Liver (tissue), 9 donors: ENCODE measurements around the gene KCTD19. TPM values are rescaled to one million over a fixed set of nuclear protein-coding genes. Genes with fewer than 3 reads are reported as not detected.

Experiments
- DNase-seq: peaks from one replicate; pipeline ENCODE4 v3.0.0-alpha.2; 2017; ENCODE audit warnings: low spot score
- H3K27ac ChIP-seq, 2 donors: one replicate each; pipeline ENCODE4 v1.7.0; 2013; ENCODE audit warnings: inconsistent platforms in 2 of 2, low read length in 2 of 2, control low read depth in 1 of 2, low read depth in 1 of 2, mild to moderate bottlenecking in 1 of 2
- H3K27me3 ChIP-seq, 4 donors: one replicate each; pipeline versions ENCODE4 v1.6.1 to v1.7.0; 2013; ENCODE audit warnings: low read length in 3 of 4, inconsistent platforms in 1 of 4, mild to moderate bottlenecking in 1 of 4, moderate library complexity in 1 of 4; ENCODE audit not compliant: control insufficient read depth in 4 of 4, insufficient read depth in 4 of 4
- H3K36me3 ChIP-seq, 4 donors: one replicate each; pipeline versions ENCODE4 v1.6.1 to v1.7.0; 2013; ENCODE audit warnings: low read length in 3 of 4, mild to moderate bottlenecking in 3 of 4, low read depth in 1 of 4, moderate library complexity in 1 of 4; ENCODE audit not compliant: control insufficient read depth in 4 of 4, insufficient read depth in 3 of 4
- H3K4me1 ChIP-seq, 4 donors: one replicate each; pipeline versions ENCODE4 v1.6.1 to v1.7.0; 2013; ENCODE audit warnings: low read length in 3 of 4, mild to moderate bottlenecking in 3 of 4, moderate library complexity in 1 of 4; ENCODE audit not compliant: control insufficient read depth in 4 of 4, insufficient read depth in 4 of 4
- H3K4me3 ChIP-seq, 3 donors: one replicate each; pipeline versions ENCODE4 v1.6.1 to v1.7.0; 2013; ENCODE audit warnings: low read length in 3 of 3, control low read depth in 1 of 3, low read depth in 1 of 3, mild to moderate bottlenecking in 1 of 3
- H3K9ac ChIP-seq, 2 donors: one replicate each; pipeline ENCODE4 v1.7.0; 2013; ENCODE audit warnings: low read length in 2 of 2, mild to moderate bottlenecking in 2 of 2, moderate library complexity in 2 of 2, control low read depth in 1 of 2, low read depth in 1 of 2
- H3K9me3 ChIP-seq, 4 donors: one replicate each; pipeline versions ENCODE4 v1.6.1 to v1.7.0; 2013; ENCODE audit warnings: low read length in 3 of 4; ENCODE audit not compliant: control insufficient read depth in 4 of 4
- ATF3 ChIP-seq: IDR thresholded peaks from 2 replicates; pipeline ENCODE4 v1.6.1; 2016; ENCODE audit warnings: antibody characterized with exemption
- CTCF ChIP-seq: fragments of 150-350 bp; IDR thresholded peaks from 2 replicates; pipeline ENCODE4 v1.5.1; 2017; ENCODE audit warnings: improper control_type of control experiment, low read depth, low read length; ENCODE audit not compliant: missing input control
- EGR1 ChIP-seq, 2 donors: IDR thresholded peaks; 2 replicates each; pipeline ENCODE4 v1.6.1; 2016 to 2018; ENCODE audit warnings: antibody characterized with exemption in 2 of 2, low read depth in 2 of 2
- GABPA ChIP-seq, 2 donors: IDR thresholded peaks in 1 of 2; conservative IDR thresholded peaks in 1 of 2; 2 replicates each; pipeline ENCODE4 v1.6.1; 2016; ENCODE audit warnings: antibody characterized with exemption in 2 of 2, mild to moderate bottlenecking in 1 of 2, moderate library complexity in 1 of 2
- HNF4A ChIP-seq, 2 donors: conservative IDR thresholded peaks; 2 replicates each; pipeline ENCODE4 v1.6.1; 2016; ENCODE audit warnings: antibody characterized with exemption in 2 of 2, mild to moderate bottlenecking in 2 of 2
- HNF4G ChIP-seq: IDR thresholded peaks from 2 replicates; pipeline ENCODE4 v1.6.1; 2016; ENCODE audit warnings: antibody characterized with exemption
- RAD21 ChIP-seq, 2 donors: IDR thresholded peaks; 2 replicates each; pipeline ENCODE4 v1.6.1; 2016; ENCODE audit warnings: antibody characterized with exemption in 2 of 2, mild to moderate bottlenecking in 2 of 2
- REST ChIP-seq: IDR thresholded peaks from 2 replicates; pipeline ENCODE4 v1.6.1; 2016; ENCODE audit warnings: antibody characterized with exemption, mild to moderate bottlenecking
- RXRA ChIP-seq, 2 donors: IDR thresholded peaks; 2 replicates each; pipeline ENCODE4 v1.6.1; 2017 to 2018; ENCODE audit warnings: antibody characterized with exemption in 2 of 2, mild to moderate bottlenecking in 1 of 2
- YY1 ChIP-seq: IDR thresholded peaks from 2 replicates; pipeline ENCODE4 v1.6.1; 2016; ENCODE audit warnings: antibody characterized with exemption, mild to moderate bottlenecking
- ZBTB33 ChIP-seq: IDR thresholded peaks from 2 replicates; pipeline ENCODE4 v1.6.1; 2016; ENCODE audit warnings: antibody characterized with exemption
- WGBS: extraction: QIAGEN DNeasy Blood & Tissue Kit; methylation state at CpG from one replicate; pipeline ENCODE4 v1.1.7; 2013; 5-methylcytosine and 5-hydroxymethylcytosine counted together
- polyA plus RNA-seq, 2 donors: library from polyadenylated mRNA; stranded (reverse) in 1 of 2; unstranded in 1 of 2; fragments of 200-250 nt in 1 of 2; fragments of >200 nt in 1 of 2; fragmentation: Nextera tagmentation in 1 of 2; extraction: Ambion mirVana in 1 of 2; gene quantifications; one replicate each; pipeline versions ENCODE4 v1.2.1 to v1.2.3, GENCODE V29; 2013 to 2015
- total RNA-seq, 2 donors: library from RNA; depleted of rRNA; stranded (reverse); fragments of >200 nt; gene quantifications; one replicate each; pipeline ENCODE4 v1.2.3, GENCODE V29; 2014
- donor health status: healthy.
- donor health status: healthy.
- donor health status: healthy.
- donor health status: healthy.
- donor health status: healthy.

KCTD19 gene
- total and polyA plus RNA-seq, 4 donors: 0.28 TPM; not detected in 3

- Histone ChIP-seq H3K4me1 (no peaks in the 10 kb centered on the region), H3K9ac (no peak overlapping the region), H3K27me3 (no peaks in the 10 kb centered on the region), H3K9me3 (no peaks in the 10 kb centered on the region), H3K4me3 (no peak overlapping the region), H3K27ac (no peak overlapping the region), H3K36me3 (no peaks in the 10 kb centered on the region)
- 36% methylated on average over 2 of the region's 2 CpGs for WGBS
- TF ChIP-seq RAD21 (IDR thresholded peaks at IDR 0.05) (peak in 1 of 2 donors; percentile 12), RXRA (IDR thresholded peaks at IDR 0.05) (no peak)
- no peak for DNase-seq
These were observed 12.9 kb upstream of the KCTD19 start for GRCh38 chr16:67339453-67339852.

GRCh38 chr16:67336648-67337047 is 10.1 kb upstream of the KCTD19 start:
- no peak for DNase-seq

More at GRCh38 chr16:67336648-67337047, 10.1 kb upstream of the KCTD19 start:
- TF ChIP-seq RAD21 (IDR thresholded peaks at IDR 0.05): no peak
- TF ChIP-seq HNF4G: no peak
- no peak for TF ChIP-seq GABPA (IDR thresholded peaks at IDR 0.05 in 1 of 2, conservative IDR thresholded peaks at IDR 0.05 in 1 of 2)
- TF ChIP-seq ZBTB33: no peak
- no peak for TF ChIP-seq HNF4A (conservative IDR thresholded peaks at IDR 0.05)
- TF ChIP-seq YY1: no peak
- no peak for TF ChIP-seq EGR1 (IDR thresholded peaks at IDR 0.05; ENCODE audit: low read depth in 2 of 2)
- TF ChIP-seq CTCF: no peak
- TF ChIP-seq REST: no peak
- no peak for TF ChIP-seq RXRA (IDR thresholded peaks at IDR 0.05)
- TF ChIP-seq ATF3: no peak
- no peak overlapping the region for H3K9ac ChIP-seq
- WGBS: 90% methylated on average over 1 of the region's 1 CpG
- H3K27me3 ChIP-seq: no peaks in the 10 kb centered on the region
- no peak overlapping the region for H3K4me3 ChIP-seq
- no peak overlapping the region for H3K27ac ChIP-seq
- H3K4me1 ChIP-seq: no peaks in the 10 kb centered on the region
- no peaks in the 10 kb centered on the region for H3K9me3 ChIP-seq
- H3K36me3 ChIP-seq: no peaks in the 10 kb centered on the region
